Body of pancreas (tissue), 4 donors: ENCODE results near the gene REPIN1. TPM values are rescaled to one million over a fixed set of nuclear protein-coding genes. Genes with fewer than 3 reads are reported as not detected.

ENCODE experiments used
- ATAC-seq: fragments of 150-250 bp; one replicate; pipeline ENCODE4 v1.9.1; 2016
- DNase-seq, 4 donors: peaks; one replicate each; pipeline ENCODE4 v3.0.0-alpha.2; 2019
- H3K27ac ChIP-seq, 4 donors: fragments of 200-600 bp; sonication (generic); 1 replicate in 3 of 4; 2 replicates in 1 of 4; pipeline versions ENCODE4 v1.5.1 to v1.6.1; 2016 to 2019; ENCODE audit warnings: mild to moderate bottlenecking in 1 of 4, mixed read lengths in 1 of 4, moderate library complexity in 1 of 4
- H3K27me3 ChIP-seq, 2 donors: fragments of 200-600 bp; sonication (generic); one replicate each; pipeline ENCODE4 v1.6.0; 2016; ENCODE audit warnings: mild to moderate bottlenecking in 1 of 2
- H3K36me3 ChIP-seq, 2 donors: fragments of 200-600 bp; sonication (generic); replicated peaks in 1 of 2; 2 replicates each; pipeline ENCODE4 v1.5.1; 2016; ENCODE audit warnings: low read depth in 2 of 2; ENCODE audit not compliant: insufficient read depth in 1 of 2
- H3K4me1 ChIP-seq: fragments of 200-600 bp; sonication (generic); one replicate; pipeline ENCODE4 v1.6.0; 2016
- H3K4me3 ChIP-seq, 2 donors: fragments of 200-600 bp; sonication (generic); 1 replicate in 1 of 2; 2 replicates in 1 of 2; pipeline ENCODE4 v1.5.1; 2016 to 2019
- H3K9me3 ChIP-seq, 3 donors: fragments of 200-600 bp; sonication (generic); 1 replicate in 2 of 3; 2 replicates in 1 of 3; pipeline ENCODE4 v1.5.1; 2016
- POLR2A ChIP-seq, 3 donors: fragments of 450-650 bp; IDR thresholded peaks; one replicate each; pipeline ENCODE4 v1.6.1; 2016; ENCODE audit warnings: antibody characterized with exemption in 3 of 3, mild to moderate bottlenecking in 2 of 3
- WGBS, 2 donors: methylation state at CpG; one replicate each; pipeline ENCODE4 v1.1.5; 2017; 5-methylcytosine and 5-hydroxymethylcytosine counted together
- intact Hi-C: fragments of 100-400 bp; cut with DNase I; formaldehyde crosslinking; loops from one replicate; pipeline ENCODE4 v1.15.1; 2023
- total RNA-seq, 2 donors: library from RNA; depleted of rRNA; stranded (reverse); fragments of >200 nt; gene quantifications; one replicate each; pipeline ENCODE4 v1.1.0, GENCODE V29; 2016
- TF ChIP-seq, protein P1 (sequence below), 7 experiments: fragments of 450-650 bp in 4 of 7; fragments of 200-600 bp in 3 of 7; sonication (generic) in 3 of 7; IDR thresholded peaks; one replicate each; pipeline ENCODE4 v1.5.1; 2016 to 2019; ENCODE audit warnings: antibody characterized with exemption in 7 of 7

REPIN1 gene
- total RNA-seq, 2 donors from 2014 or later: 77.0 to 117 TPM

GRCh38 chr7:150396851-150397260 lies 28.2 kb downstream of the REPIN1 start:
- TF ChIP-seq POLR2A (IDR thresholded peaks at IDR 0.05): no peak
- TF ChIP-seq, protein P1, sequence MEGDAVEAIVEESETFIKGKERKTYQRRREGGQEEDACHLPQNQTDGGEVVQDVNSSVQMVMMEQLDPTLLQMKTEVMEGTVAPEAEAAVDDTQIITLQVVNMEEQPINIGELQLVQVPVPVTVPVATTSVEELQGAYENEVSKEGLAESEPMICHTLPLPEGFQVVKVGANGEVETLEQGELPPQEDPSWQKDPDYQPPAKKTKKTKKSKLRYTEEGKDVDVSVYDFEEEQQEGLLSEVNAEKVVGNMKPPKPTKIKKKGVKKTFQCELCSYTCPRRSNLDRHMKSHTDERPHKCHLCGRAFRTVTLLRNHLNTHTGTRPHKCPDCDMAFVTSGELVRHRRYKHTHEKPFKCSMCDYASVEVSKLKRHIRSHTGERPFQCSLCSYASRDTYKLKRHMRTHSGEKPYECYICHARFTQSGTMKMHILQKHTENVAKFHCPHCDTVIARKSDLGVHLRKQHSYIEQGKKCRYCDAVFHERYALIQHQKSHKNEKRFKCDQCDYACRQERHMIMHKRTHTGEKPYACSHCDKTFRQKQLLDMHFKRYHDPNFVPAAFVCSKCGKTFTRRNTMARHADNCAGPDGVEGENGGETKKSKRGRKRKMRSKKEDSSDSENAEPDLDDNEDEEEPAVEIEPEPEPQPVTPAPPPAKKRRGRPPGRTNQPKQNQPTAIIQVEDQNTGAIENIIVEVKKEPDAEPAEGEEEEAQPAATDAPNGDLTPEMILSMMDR (IDR thresholded peaks at IDR 0.05): no peak
- no peaks in the 10 kb centered on the region for H3K9me3 ChIP-seq
- H3K36me3 ChIP-seq: peaks cover 0 to 3% of the 10 kb centered on the region in 2 donors
- WGBS, 2 donors: 96% methylated on average over 5 to 38 of the region's 48 CpGs
- no peaks in the 10 kb centered on the region for H3K27me3 ChIP-seq
- H3K4me3 ChIP-seq: no peak overlapping the region
- ATAC-seq: no peak
- peaks cover 17% of the 10 kb centered on the region for H3K4me1 ChIP-seq
- no peak for DNase-seq
- H3K27ac ChIP-seq: no peak overlapping the region
- intact Hi-C loops: no loop called here

GRCh38 chr7:150397346-150398107 lies 28.9 kb downstream of the REPIN1 start:
- WGBS, 2 donors: 94 to 95% methylated on average over 39 to 68 of the region's 91 CpGs
- ATAC-seq (no peak), DNase-seq (no peak)

GRCh38 chr7:150398108-150398964 lies 29.7 kb downstream of the REPIN1 start:
- Histone ChIP-seq H3K9me3 (no peaks in the 10 kb centered on the region), H3K36me3 (peaks cover 0 to 3% of the 10 kb centered on the region in 2 donors), H3K27me3 (no peaks in the 10 kb centered on the region), H3K27ac (no peak overlapping the region), H3K4me1 (peaks cover 26% of the 10 kb centered on the region), H3K4me3 (no peak overlapping the region)
- 90 to 91% methylated on average over 20 to 21 of the region's 27 CpGs for WGBS, 2 donors
- intact Hi-C loops: no loop called here
- TF ChIP-seq POLR2A (IDR thresholded peaks at IDR 0.05): no peak
- TF ChIP-seq, protein P1 (IDR thresholded peaks at IDR 0.05): no peak
- DNase-seq (no peak), ATAC-seq (no peak)

More at GRCh38 chr7:150397346-150398107, 28.9 kb downstream of the REPIN1 start:
- no peaks in the 10 kb centered on the region for H3K27me3 ChIP-seq
- H3K4me1 ChIP-seq: peaks cover 17% of the 10 kb centered on the region
- TF ChIP-seq, protein P1 (IDR thresholded peaks at IDR 0.05): no peak
- no peak for TF ChIP-seq POLR2A (IDR thresholded peaks at IDR 0.05)
- intact Hi-C loops: no loop called here
- peaks cover 0 to 3% of the 10 kb centered on the region in 2 donors for H3K36me3 ChIP-seq
- no peaks in the 10 kb centered on the region for H3K9me3 ChIP-seq
- H3K27ac ChIP-seq: no peak overlapping the region
- H3K4me3 ChIP-seq: no peak overlapping the region

DNA sequence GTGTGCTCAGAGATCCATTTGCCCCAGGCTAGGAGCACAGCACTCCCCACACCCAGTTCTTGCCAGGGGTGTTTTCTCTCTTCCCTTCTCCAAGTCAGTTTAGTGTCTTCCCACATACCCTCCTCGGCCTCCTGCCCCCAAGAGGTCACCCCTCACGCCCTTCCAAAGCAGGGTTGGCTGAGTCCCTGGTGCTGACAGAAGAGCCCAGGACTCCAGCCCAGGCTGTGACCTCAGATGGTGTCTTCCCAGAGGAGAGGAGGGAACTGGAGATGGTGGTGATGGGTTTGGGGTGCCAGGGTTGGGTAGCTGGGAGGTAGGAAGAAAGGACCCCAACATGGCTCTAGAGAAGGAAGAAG lies 30.3 kb downstream of the REPIN1 start:
- H3K4me3 ChIP-seq: no peak overlapping the region
- H3K9me3 ChIP-seq: no peaks in the 10 kb centered on the region
- no peak for ATAC-seq
- intact Hi-C loops: no loop called here
- no peak for DNase-seq
- peaks cover 0 to 3% of the 10 kb centered on the region in 2 donors for H3K36me3 ChIP-seq
- TF ChIP-seq, protein P1 (IDR thresholded peaks at IDR 0.05): no peak
- no peak for TF ChIP-seq POLR2A (IDR thresholded peaks at IDR 0.05)
- WGBS, 2 donors: 88 to 91% methylated on average over 2 of the region's 2 CpGs
- no peaks in the 10 kb centered on the region for H3K27me3 ChIP-seq
- H3K4me1 ChIP-seq: peaks cover 27% of the 10 kb centered on the region
- no peak overlapping the region for H3K27ac ChIP-seq
